Frontal cortex (tissue), 4 donors: ENCODE data around the gene SESN2. TPM values are rescaled to one million over a fixed set of nuclear protein-coding genes. Genes with fewer than 3 reads are reported as not detected.

Source experiments
- DNase-seq, 2 donors: peaks; one replicate each; pipeline ENCODE4 v3.0.0; 2012; ENCODE audit warnings: low spot score in 2 of 2
- FAIRE-seq: peaks from 2 replicates; lab custom pipeline; 2012; peaks lifted over from hg19 to GRCh38; lab: Jason Lieb, UNC
- total RNA-seq: library from RNA; depleted of rRNA; stranded (reverse); fragments of >200 nt; gene quantifications from one replicate; pipeline ENCODE4 v1.2.3, GENCODE V29; 2014
- donor health status: control.
- donor health status: control.
- donor health status: control.

Gene SESN2
- 4.5 TPM for total RNA-seq

- DNase-seq (peak; percentile 91 to 96), FAIRE-seq (peak; percentile 60)
These were observed at the start of gene SESN2 for GRCh38 chr1:28259252-28259933. SESN2 (plus strand) TSS chr1:28259518; CDS start chr1:28259848, 330 bp downstream.

GRCh38 chr1:28209700-28210099 is 49.6 kb upstream of the SESN2 start:
- no peak for FAIRE-seq
- no peak for DNase-seq

GRCh38 chr1:28213315-28213714 is 46.0 kb upstream of the SESN2 start:
- DNase-seq (no peak), FAIRE-seq (peak; percentile 52)

- FAIRE-seq: no peak
- DNase-seq: no peak
These were observed 30.2 kb upstream of the SESN2 start for GRCh38 chr1:28229089-28229488.

- FAIRE-seq (no peak), DNase-seq (no peak)
These were observed 29.3 kb upstream of the SESN2 start for GRCh38 chr1:28229996-28230395.

GRCh38 chr1:28232558-28233263 is 26.6 kb upstream of the SESN2 start, which contains the start of gene DNAJC8:
DNAJC8 (minus strand) TSS chr1:28233029; CDS start chr1:28232998, 31 bp downstream.
- FAIRE-seq: no peak
- DNase-seq: peak; percentile 78 to 89

- FAIRE-seq (no peak), DNase-seq (no peak)
These were observed 26.1 kb upstream of the SESN2 start for GRCh38 chr1:28233264-28233606.

- DNase-seq (peak; percentile 87 to 99), FAIRE-seq (peak; percentile 28)
These were observed 23.3 kb upstream of the SESN2 start, which contains the start of gene ATP5IF1 for GRCh38 chr1:28235755-28236655. ATP5IF1 (plus strand) TSS chr1:28236124; CDS start chr1:28236184, 60 bp downstream.

GRCh38 chr1:28236656-28237322 is 22.5 kb upstream of the SESN2 start:
- DNase-seq: no peak
- FAIRE-seq: no peak

- FAIRE-seq (no peak), DNase-seq (no peak)
These were observed 20.3 kb upstream of the SESN2 start for GRCh38 chr1:28239004-28239403.

- no peak for DNase-seq
- FAIRE-seq: no peak
These were observed 19.3 kb upstream of the SESN2 start for GRCh38 chr1:28240024-28240423.

- DNase-seq (no peak), FAIRE-seq (no peak)
These were observed 17.6 kb upstream of the SESN2 start for GRCh38 chr1:28241638-28242241.

GRCh38 chr1:28243685-28244311 is 15.5 kb upstream of the SESN2 start:
- DNase-seq: no peak
- no peak for FAIRE-seq

- no peak for DNase-seq
- FAIRE-seq: no peak
These were observed 14.6 kb upstream of the SESN2 start for GRCh38 chr1:28244549-28245251.

- FAIRE-seq: no peak
- no peak for DNase-seq
These were observed 12.9 kb upstream of the SESN2 start for GRCh38 chr1:28246427-28246832.

- no peak for FAIRE-seq
- DNase-seq: no peak
These were observed 11.6 kb upstream of the SESN2 start for GRCh38 chr1:28247612-28248272.

- no peak for FAIRE-seq
- DNase-seq: peak; percentile 46 to 60
These were observed 10.9 kb upstream of the SESN2 start for GRCh38 chr1:28248273-28249012.
